Skeletal muscle satellite cell (primary cell): ENCODE measurements around the gene POLN.

Source experiments
- H3K27me3 ChIP-seq: 2 replicates; pipeline ENCODE4 v1.7.0; 2013; ENCODE audit warnings: low read length; ENCODE audit not compliant: control insufficient read depth, insufficient read depth
- H3K36me3 ChIP-seq: 2 replicates; pipeline ENCODE4 v1.7.0; 2013; ENCODE audit warnings: mild to moderate bottlenecking, control low read depth, low read length; ENCODE audit not compliant: insufficient read depth
- H3K4me1 ChIP-seq: 2 replicates; pipeline ENCODE4 v1.7.0; 2013; ENCODE audit warnings: low read length; ENCODE audit not compliant: control insufficient read depth, insufficient read depth
- H3K4me2 ChIP-seq: 2 replicates; pipeline ENCODE4 v1.7.0; 2013; ENCODE audit warnings: mild to moderate bottlenecking, low read length
- H3K4me3 ChIP-seq: 2 replicates; pipeline ENCODE4 v1.7.0; 2013; ENCODE audit warnings: low read length
- H3K9ac ChIP-seq: 2 replicates; pipeline ENCODE4 v1.7.0; 2013; ENCODE audit warnings: mild to moderate bottlenecking, low read depth, low read length, moderate library complexity
- H3K9me3 ChIP-seq: replicated peaks from 2 replicates; pipeline ENCODE4 v1.7.0; 2013; ENCODE audit warnings: mild to moderate bottlenecking, control low read depth, low read length

Gene POLN

GRCh38 chr4:2069986-2070385 is 171.9 kb downstream of the POLN start:
- no peak overlapping the region for H3K4me2 ChIP-seq
- H3K4me1 ChIP-seq, result no peaks in the 10 kb centered on the region
- no peaks in the 10 kb centered on the region for H3K36me3 ChIP-seq
- H3K9me3 ChIP-seq, result no peaks in the 10 kb centered on the region
- peaks cover 3% of the 10 kb centered on the region for H3K27me3 ChIP-seq
- no peak overlapping the region for H3K9ac ChIP-seq
- no peak overlapping the region for H3K4me3 ChIP-seq

GRCh38 chr4:2069161-2069971 is 172.6 kb downstream of the POLN start:
- H3K27me3 ChIP-seq, result peaks cover 3% of the 10 kb centered on the region
- no peaks in the 10 kb centered on the region for H3K36me3 ChIP-seq
- no peaks in the 10 kb centered on the region for H3K4me1 ChIP-seq
- no peak overlapping the region for H3K4me2 ChIP-seq
- H3K9ac ChIP-seq, result no peak overlapping the region
- no peaks in the 10 kb centered on the region for H3K9me3 ChIP-seq
- H3K4me3 ChIP-seq, result no peak overlapping the region

GRCh38 chr4:2068566-2068965 is 173.4 kb downstream of the POLN start:
- Histone ChIP-seq H3K27me3 (peaks cover 3% of the 10 kb centered on the region), H3K4me3 (no peak overlapping the region), H3K4me1 (no peaks in the 10 kb centered on the region), H3K4me2 (no peak overlapping the region), H3K9me3 (no peaks in the 10 kb centered on the region), H3K9ac (no peak overlapping the region), H3K36me3 (no peaks in the 10 kb centered on the region)

GRCh38 chr4:2068198-2068470 is 173.8 kb downstream of the POLN start:
- Histone ChIP-seq H3K4me3 (no peak overlapping the region), H3K4me1 (no peaks in the 10 kb centered on the region), H3K9ac (no peak overlapping the region), H3K9me3 (no peaks in the 10 kb centered on the region), H3K27me3 (peaks cover 3% of the 10 kb centered on the region), H3K36me3 (no peaks in the 10 kb centered on the region), H3K4me2 (no peak overlapping the region)

- Histone ChIP-seq H3K36me3 (no peaks in the 10 kb centered on the region), H3K4me3 (no peak overlapping the region), H3K4me1 (no peaks in the 10 kb centered on the region), H3K9ac (no peak overlapping the region), H3K4me2 (no peak overlapping the region), H3K27me3 (peaks cover 3% of the 10 kb centered on the region), H3K9me3 (no peaks in the 10 kb centered on the region)
Measured at GRCh38 chr4:2067446-2068197, 174.3 kb downstream of the POLN start.

- no peaks in the 10 kb centered on the region for H3K9me3 ChIP-seq
- H3K9ac ChIP-seq, result no peak overlapping the region
- H3K4me2 ChIP-seq, result no peak overlapping the region
- peaks cover 3% of the 10 kb centered on the region for H3K27me3 ChIP-seq
- no peaks in the 10 kb centered on the region for H3K4me1 ChIP-seq
- H3K4me3 ChIP-seq, result no peak overlapping the region
- no peaks in the 10 kb centered on the region for H3K36me3 ChIP-seq
Measured at GRCh38 chr4:2066571-2067445, 175.1 kb downstream of the POLN start.

- Histone ChIP-seq H3K36me3 (no peaks in the 10 kb centered on the region), H3K4me1 (no peaks in the 10 kb centered on the region), H3K4me3 (no peak overlapping the region), H3K9me3 (no peaks in the 10 kb centered on the region), H3K4me2 (no peak overlapping the region), H3K9ac (no peak overlapping the region), H3K27me3 (no peaks in the 10 kb centered on the region)
Measured at GRCh38 chr4:2066011-2066551, 175.8 kb downstream of the POLN start.

- no peak overlapping the region for H3K9ac ChIP-seq
- H3K36me3 ChIP-seq, result no peaks in the 10 kb centered on the region
- no peaks in the 10 kb centered on the region for H3K9me3 ChIP-seq
- no peaks in the 10 kb centered on the region for H3K4me1 ChIP-seq
- H3K4me3 ChIP-seq, result no peak overlapping the region
- no peak overlapping the region for H3K4me2 ChIP-seq
- H3K27me3 ChIP-seq, result peaks cover 4% of the 10 kb centered on the region
Measured at GRCh38 chr4:2065106-2065930, 176.6 kb downstream of the POLN start.

- Histone ChIP-seq H3K36me3 (no peaks in the 10 kb centered on the region), H3K4me3 (no peak overlapping the region), H3K9me3 (no peaks in the 10 kb centered on the region), H3K4me2 (no peak overlapping the region), H3K4me1 (no peaks in the 10 kb centered on the region), H3K27me3 (peaks cover 6% of the 10 kb centered on the region), H3K9ac (no peak overlapping the region)
Measured at GRCh38 chr4:2064276-2064991, 177.5 kb downstream of the POLN start.

- no peaks in the 10 kb centered on the region for H3K36me3 ChIP-seq
- H3K9me3 ChIP-seq, result no peaks in the 10 kb centered on the region
- H3K4me2 ChIP-seq, result no peak overlapping the region
- H3K4me3 ChIP-seq, result no peak overlapping the region
- no peaks in the 10 kb centered on the region for H3K4me1 ChIP-seq
- no peak overlapping the region for H3K9ac ChIP-seq
- peaks cover 6% of the 10 kb centered on the region for H3K27me3 ChIP-seq
Measured at GRCh38 chr4:2063557-2064275, 178.2 kb downstream of the POLN start.
